ENCODE data around the gene RNF32.

The RNF32 gene

DNA sequence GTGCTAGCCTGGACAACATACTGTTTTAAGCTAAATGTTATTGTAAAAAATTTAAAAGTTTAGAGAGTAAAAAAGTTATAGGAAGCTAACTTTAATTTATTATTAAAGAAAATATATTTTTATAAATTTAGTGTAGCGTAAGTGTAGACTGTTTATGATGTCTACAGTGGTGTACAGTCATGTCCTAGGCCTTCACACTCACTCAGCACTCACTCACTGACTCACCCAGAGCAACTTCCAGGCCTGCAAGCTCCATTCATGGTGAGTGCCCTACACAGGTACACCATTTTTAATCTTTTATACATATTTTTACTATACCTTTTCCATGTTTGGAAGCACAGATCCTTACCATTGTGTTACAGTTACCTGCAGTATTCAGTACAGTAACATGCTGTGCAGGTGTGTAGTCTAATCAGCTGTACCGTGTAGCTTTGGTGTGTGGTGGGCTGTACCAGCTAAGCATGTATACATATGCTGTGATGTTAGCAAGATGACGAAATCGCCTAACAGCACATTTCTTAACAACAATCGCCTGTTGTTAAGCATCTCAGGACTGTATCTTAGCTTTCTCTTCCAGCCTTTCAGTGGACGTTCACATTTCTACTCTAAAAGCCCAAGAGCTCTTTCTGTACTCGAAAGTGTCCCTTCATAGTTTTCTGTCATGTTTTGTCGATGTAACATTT lies 12.5 kb downstream of the RNF32 start:
- TF ChIP-seq FOXP2 (optimal IDR thresholded peaks at IDR 0.05; ENCODE audit: borderline replicate concordance, extremely low read depth, extremely low read length, insufficient read depth) = no peak
- no peak for TF ChIP-seq SIN3A (IDR thresholded peaks at IDR 0.05; ENCODE audit: borderline replicate concordance, insufficient read depth, low read length)
- TF ChIP-seq TAF1 (IDR thresholded peaks at IDR 0.05; ENCODE audit: borderline replicate concordance, insufficient read depth, low read length) = no peak
- TF ChIP-seq, protein P1, sequence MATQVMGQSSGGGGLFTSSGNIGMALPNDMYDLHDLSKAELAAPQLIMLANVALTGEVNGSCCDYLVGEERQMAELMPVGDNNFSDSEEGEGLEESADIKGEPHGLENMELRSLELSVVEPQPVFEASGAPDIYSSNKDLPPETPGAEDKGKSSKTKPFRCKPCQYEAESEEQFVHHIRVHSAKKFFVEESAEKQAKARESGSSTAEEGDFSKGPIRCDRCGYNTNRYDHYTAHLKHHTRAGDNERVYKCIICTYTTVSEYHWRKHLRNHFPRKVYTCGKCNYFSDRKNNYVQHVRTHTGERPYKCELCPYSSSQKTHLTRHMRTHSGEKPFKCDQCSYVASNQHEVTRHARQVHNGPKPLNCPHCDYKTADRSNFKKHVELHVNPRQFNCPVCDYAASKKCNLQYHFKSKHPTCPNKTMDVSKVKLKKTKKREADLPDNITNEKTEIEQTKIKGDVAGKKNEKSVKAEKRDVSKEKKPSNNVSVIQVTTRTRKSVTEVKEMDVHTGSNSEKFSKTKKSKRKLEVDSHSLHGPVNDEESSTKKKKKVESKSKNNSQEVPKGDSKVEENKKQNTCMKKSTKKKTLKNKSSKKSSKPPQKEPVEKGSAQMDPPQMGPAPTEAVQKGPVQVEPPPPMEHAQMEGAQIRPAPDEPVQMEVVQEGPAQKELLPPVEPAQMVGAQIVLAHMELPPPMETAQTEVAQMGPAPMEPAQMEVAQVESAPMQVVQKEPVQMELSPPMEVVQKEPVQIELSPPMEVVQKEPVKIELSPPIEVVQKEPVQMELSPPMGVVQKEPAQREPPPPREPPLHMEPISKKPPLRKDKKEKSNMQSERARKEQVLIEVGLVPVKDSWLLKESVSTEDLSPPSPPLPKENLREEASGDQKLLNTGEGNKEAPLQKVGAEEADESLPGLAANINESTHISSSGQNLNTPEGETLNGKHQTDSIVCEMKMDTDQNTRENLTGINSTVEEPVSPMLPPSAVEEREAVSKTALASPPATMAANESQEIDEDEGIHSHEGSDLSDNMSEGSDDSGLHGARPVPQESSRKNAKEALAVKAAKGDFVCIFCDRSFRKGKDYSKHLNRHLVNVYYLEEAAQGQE (IDR thresholded peaks at IDR 0.05; ENCODE audit: insufficient read depth in 1 of 2, low read depth in 2 of 2, low read length in 2 of 2) = no peak

DNA sequence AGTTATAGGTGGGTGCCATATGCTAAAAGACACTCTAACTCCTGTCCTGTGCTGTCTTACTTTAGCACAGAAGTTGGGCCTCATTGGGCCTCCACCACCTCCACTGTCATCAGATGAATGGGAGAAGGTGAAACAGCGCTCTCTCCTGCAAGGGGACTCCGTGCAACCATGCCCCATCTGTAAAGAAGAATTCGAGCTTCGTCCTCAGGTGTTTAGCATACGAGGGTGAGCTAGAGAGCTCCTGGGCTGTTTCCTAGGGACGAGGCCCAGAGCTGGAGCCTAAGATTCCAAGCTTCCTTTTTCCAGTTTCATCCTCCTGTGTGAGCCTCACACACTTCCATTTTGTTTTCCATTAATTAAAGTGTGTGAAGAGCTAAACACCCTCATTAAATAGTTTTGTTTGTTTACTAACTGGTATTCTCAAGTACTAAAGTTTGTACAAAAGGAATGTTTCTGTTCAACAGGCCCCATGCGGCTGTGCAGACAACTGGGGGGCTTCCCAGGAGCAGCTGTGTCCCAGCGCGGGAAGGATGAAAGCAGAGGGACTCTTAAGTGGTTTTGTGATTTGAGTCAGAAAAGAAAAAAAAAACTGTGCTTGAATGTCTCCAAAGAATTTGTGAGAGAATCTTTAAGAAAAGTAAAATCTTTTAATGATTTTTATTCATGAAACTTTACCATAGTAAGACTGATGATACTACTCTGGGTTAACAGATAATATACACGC lies 14.1 kb downstream of the RNF32 start:
- TF ChIP-seq SIN3A (IDR thresholded peaks at IDR 0.05; ENCODE audit: borderline replicate concordance, insufficient read depth, low read length) = no peak
- TF ChIP-seq FOXP2 (optimal IDR thresholded peaks at IDR 0.05; ENCODE audit: borderline replicate concordance, extremely low read depth, extremely low read length, insufficient read depth) = no peak
- no peak for TF ChIP-seq POLR2AphosphoS5 (IDR thresholded peaks at IDR 0.05; ENCODE audit: low read depth, low read length)
- TF ChIP-seq, protein P1 (IDR thresholded peaks at IDR 0.05; ENCODE audit: insufficient read depth in 1 of 2, low read depth in 2 of 2, low read length in 2 of 2) = no peak
- TF ChIP-seq TAF1 (IDR thresholded peaks at IDR 0.05; ENCODE audit: borderline replicate concordance, insufficient read depth, low read length) = no peak

DNA sequence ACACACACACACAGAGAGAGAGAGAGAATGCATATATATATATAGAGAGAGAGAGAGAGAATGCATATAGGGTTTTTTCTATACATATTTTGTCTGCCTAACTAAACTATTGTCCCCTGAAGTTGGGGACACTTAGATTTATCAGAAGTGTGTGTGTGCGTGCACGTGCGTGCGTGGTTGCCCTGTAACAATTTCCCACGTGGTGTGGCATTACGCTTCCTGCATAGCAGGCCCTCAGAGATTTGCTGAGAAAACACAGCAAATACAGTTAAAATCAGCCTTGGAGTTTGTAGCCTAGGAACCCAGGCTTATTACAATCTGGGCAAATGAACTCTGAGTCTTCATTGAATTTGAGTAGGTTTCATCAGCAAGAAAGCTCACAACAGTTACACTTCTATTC lies 14.7 kb downstream of the RNF32 start:
- no peak for TF ChIP-seq POLR2AphosphoS5 (IDR thresholded peaks at IDR 0.05; ENCODE audit: low read depth, low read length)
- TF ChIP-seq, protein P1 (IDR thresholded peaks at IDR 0.05; ENCODE audit: insufficient read depth in 1 of 2, low read depth in 2 of 2, low read length in 2 of 2) = no peak
- no peak for TF ChIP-seq FOXP2 (optimal IDR thresholded peaks at IDR 0.05; ENCODE audit: borderline replicate concordance, extremely low read depth, extremely low read length, insufficient read depth)
- TF ChIP-seq TAF1 (IDR thresholded peaks at IDR 0.05; ENCODE audit: borderline replicate concordance, insufficient read depth, low read length) = no peak
- TF ChIP-seq SIN3A (IDR thresholded peaks at IDR 0.05; ENCODE audit: borderline replicate concordance, insufficient read depth, low read length) = no peak

DNA sequence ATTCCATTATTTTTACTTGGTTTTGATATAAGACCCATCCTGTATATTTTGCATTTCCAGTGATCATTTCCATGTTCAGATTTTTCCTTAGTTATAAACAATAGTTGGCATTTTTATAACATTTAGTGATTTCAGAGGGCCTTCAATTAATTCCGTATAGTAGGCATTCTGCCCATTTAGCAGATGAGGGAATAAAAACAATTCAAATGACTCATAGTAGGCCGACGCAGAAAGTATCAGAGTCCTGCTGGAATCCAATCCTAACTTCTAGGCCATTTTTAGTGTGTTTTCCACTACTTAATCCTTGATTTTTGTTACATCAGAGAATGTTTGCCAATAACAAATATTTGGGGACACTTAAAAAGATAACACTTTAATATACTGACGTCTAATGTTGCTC lies 15.4 kb downstream of the RNF32 start:
- no peak for TF ChIP-seq SIN3A (IDR thresholded peaks at IDR 0.05; ENCODE audit: borderline replicate concordance, insufficient read depth, low read length)
- TF ChIP-seq, protein P1 (IDR thresholded peaks at IDR 0.05; ENCODE audit: insufficient read depth in 1 of 2, low read depth in 2 of 2, low read length in 2 of 2) = no peak
- no peak for TF ChIP-seq POLR2AphosphoS5 (IDR thresholded peaks at IDR 0.05; ENCODE audit: low read depth, low read length)
- TF ChIP-seq FOXP2 (optimal IDR thresholded peaks at IDR 0.05; ENCODE audit: borderline replicate concordance, extremely low read depth, extremely low read length, insufficient read depth) = no peak
- no peak for TF ChIP-seq TAF1 (IDR thresholded peaks at IDR 0.05; ENCODE audit: borderline replicate concordance, insufficient read depth, low read length)

Data from PFSK-1 (cell line).